ENCODE measurements around the gene SLC34A1. TPM values are rescaled to one million over a fixed set of nuclear protein-coding genes. Genes with fewer than 3 reads are reported as not detected.

The SLC34A1 gene
- total RNA-seq, 1 donor from 2014 or later = not detected

DNA sequence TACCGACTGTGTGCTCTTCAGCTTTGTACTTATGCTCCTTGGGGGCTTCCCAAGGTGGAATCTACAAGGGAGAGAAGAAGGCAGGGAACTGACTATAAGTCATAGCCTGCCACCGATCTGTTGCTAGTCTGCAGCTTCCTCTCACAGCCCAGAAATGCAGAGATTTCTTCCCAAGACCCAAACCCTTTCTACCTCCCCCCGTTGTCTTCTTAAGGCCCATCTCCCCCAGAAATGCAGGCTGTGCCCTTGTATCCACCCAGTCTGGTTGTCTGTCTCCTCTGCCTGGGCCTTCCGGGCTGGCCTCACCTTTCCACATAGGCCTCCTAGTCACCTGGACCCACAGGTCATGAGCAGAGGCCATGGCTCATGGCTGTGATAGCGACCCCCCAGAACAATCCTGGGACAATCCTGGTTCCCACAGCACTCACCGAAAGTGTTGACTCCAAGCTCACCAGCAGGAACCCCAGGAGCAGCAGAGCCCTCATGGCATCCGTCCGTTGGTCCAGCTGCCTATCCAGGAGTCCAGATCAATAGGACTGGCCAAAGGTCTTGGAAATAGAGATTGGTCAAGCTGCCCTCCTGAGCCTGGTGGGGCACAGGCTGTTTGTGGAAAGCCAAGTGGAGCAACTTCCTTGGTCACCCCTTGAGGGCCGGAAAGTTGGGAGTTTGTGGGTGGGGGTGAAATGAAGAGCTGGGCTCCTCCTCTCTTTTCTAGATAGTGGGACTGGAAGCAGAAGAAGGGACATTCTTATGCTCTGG lies 25.0 kb downstream of the SLC34A1 start, which contains the start of gene F12:
TSS of gene F12 (minus strand) at position 522 of the 759 bp plus-strand sequence. CDS start at position 485, 37 bp downstream.
- Histone ChIP-seq H3K36me3 (ENCODE audit: insufficient read depth, low read length) (no peaks in the 10 kb centered on the region), H3K9ac (ENCODE audit: low read length) (no peak within 1 kb of the TSS), H2AFZ (ENCODE audit: low read depth, low read length) (no peak within 1 kb of the TSS), H4K20me1 (ENCODE audit: insufficient read depth, low read length) (no peaks in the 10 kb centered on the region), H3K79me2 (ENCODE audit: insufficient read depth, low read length) (no peaks in the 10 kb centered on the region), H3K4me2 (ENCODE audit: low read length) (no peak within 1 kb of the TSS), H3K27me3 (ENCODE audit: insufficient read depth, low read length) (peaks cover 4% of the 10 kb centered on the region), H3K27ac (ENCODE audit: low read depth, low read length) (no peak within 1 kb of the TSS), H3K4me3 (ENCODE audit: insufficient read depth, low read depth, low read length) (no peak within 1 kb of the TSS), H3K4me1 (ENCODE audit: insufficient read depth, low read length) (peaks cover 5% of the 10 kb centered on the region), H3K9me3 (ENCODE audit: insufficient read depth, low read depth, low read length) (no peaks in the 10 kb centered on the region)
- Mint-ChIP-seq H3K36me3 (ENCODE audit: low read depth, unreplicated experiment) (no peaks in the 10 kb centered on the region), H3K4me1 (ENCODE audit: low read depth, unreplicated experiment) (no peaks in the 10 kb centered on the region), H3K9me3 (ENCODE audit: unreplicated experiment) (no peaks in the 10 kb centered on the region), H3K27me3 (ENCODE audit: low read depth, unreplicated experiment) (peaks cover 74% of the 10 kb centered on the region), H3K4me3 (ENCODE audit: unreplicated experiment) (no peak within 1 kb of the TSS), H3K27ac (ENCODE audit: unreplicated experiment) (no peak within 1 kb of the TSS)
- DNase-seq (ENCODE audit: low read depth) (no peak), FAIRE-seq (no peak)
- TF ChIP-seq CTCF (IDR thresholded peaks at IDR 0.05; ENCODE audit: insufficient read depth, low read depth, low read length) (no peak), EZH2 (IDR thresholded peaks at IDR 0.05; ENCODE audit: insufficient read depth, low read length) (no peak)

GRCh38 chr5:177410575-177410974 lies 26.3 kb downstream of the SLC34A1 start:
- Histone ChIP-seq H3K36me3 (ENCODE audit: insufficient read depth, low read length) (no peaks in the 10 kb centered on the region), H3K27ac (ENCODE audit: low read depth, low read length) (no peak overlapping the region), H2AFZ (ENCODE audit: low read depth, low read length) (no peak overlapping the region), H3K27me3 (ENCODE audit: insufficient read depth, low read length) (peaks cover 6% of the 10 kb centered on the region), H4K20me1 (ENCODE audit: insufficient read depth, low read length) (no peaks in the 10 kb centered on the region), H3K79me2 (ENCODE audit: insufficient read depth, low read length) (no peaks in the 10 kb centered on the region), H3K4me3 (ENCODE audit: insufficient read depth, low read depth, low read length) (no peak overlapping the region), H3K4me1 (ENCODE audit: insufficient read depth, low read length) (no peaks in the 10 kb centered on the region), H3K9me3 (ENCODE audit: insufficient read depth, low read depth, low read length) (no peaks in the 10 kb centered on the region), H3K4me2 (ENCODE audit: low read length) (no peak overlapping the region), H3K9ac (ENCODE audit: low read length) (no peak overlapping the region)
- Mint-ChIP-seq H3K27me3 (ENCODE audit: low read depth, unreplicated experiment) (peaks cover 73% of the 10 kb centered on the region), H3K9me3 (ENCODE audit: unreplicated experiment) (no peaks in the 10 kb centered on the region), H3K4me3 (ENCODE audit: unreplicated experiment) (no peak overlapping the region), H3K27ac (ENCODE audit: unreplicated experiment) (no peak overlapping the region), H3K4me1 (ENCODE audit: low read depth, unreplicated experiment) (no peaks in the 10 kb centered on the region), H3K36me3 (ENCODE audit: low read depth, unreplicated experiment) (no peaks in the 10 kb centered on the region)
- no peak for DNase-seq (ENCODE audit: low read depth)
- FAIRE-seq = no peak
- TF ChIP-seq EZH2 (IDR thresholded peaks at IDR 0.05; ENCODE audit: insufficient read depth, low read length) (no peak), CTCF (IDR thresholded peaks at IDR 0.05; ENCODE audit: insufficient read depth, low read depth, low read length) (no peak)

Data from astrocyte (in vitro differentiated cells and primary cell).